Omental fat pad (tissue), 4 donors: ENCODE results near the gene LHFPL6. TPM values are rescaled to one million over a fixed set of nuclear protein-coding genes. Genes with fewer than 3 reads are reported as not detected.

Source experiments
- ATAC-seq: fragments of 150-250 bp; one replicate; pipeline ENCODE4 v1.9.1; 2016; ENCODE audit warnings: mild to moderate bottlenecking, moderate library complexity; ENCODE audit not compliant: low FRiP score
- DNase-seq: peaks from one replicate; pipeline ENCODE4 v3.0.0-alpha.2; 2019; ENCODE audit warnings: low spot score
- CTCF ChIP-seq, 3 donors: fragments of 450-650 bp; IDR thresholded peaks; one replicate each; pipeline ENCODE4 v1.5.1; 2016 to 2017; ENCODE audit warnings: antibody characterized with exemption in 3 of 3, mild to moderate bottlenecking in 3 of 3, moderate library complexity in 2 of 3
- total RNA-seq, 4 donors: library from RNA; depleted of rRNA; stranded (reverse); fragments of >200 nt; gene quantifications; one replicate each; pipeline ENCODE4 v1.1.0, GENCODE V29; 2016

LHFPL6 gene
- total RNA-seq, 4 donors from 2014 or later, result 66.1 to 208 (median 109) TPM

GRCh38 chr13:39410096-39410901 lies 192.7 kb downstream of the LHFPL6 start:
- DNase-seq (no peak), ATAC-seq (peak; percentile 65)
- no peak for TF ChIP-seq CTCF (IDR thresholded peaks at IDR 0.05)

- no peak for TF ChIP-seq CTCF (IDR thresholded peaks at IDR 0.05)
- ATAC-seq, result no peak
- no peak for DNase-seq
These were observed 194.5 kb downstream of the LHFPL6 start for GRCh38 chr13:39408512-39408911.

- DNase-seq (no peak), ATAC-seq (no peak)
- no peak for TF ChIP-seq CTCF (IDR thresholded peaks at IDR 0.05)
These were observed 195.2 kb downstream of the LHFPL6 start for GRCh38 chr13:39407786-39408185.

GRCh38 chr13:39407138-39407537 lies 195.9 kb downstream of the LHFPL6 start:
- no peak for TF ChIP-seq CTCF (IDR thresholded peaks at IDR 0.05)
- DNase-seq (no peak), ATAC-seq (no peak)

GRCh38 chr13:39406688-39407087 lies 196.3 kb downstream of the LHFPL6 start:
- TF ChIP-seq CTCF (IDR thresholded peaks at IDR 0.05), result no peak
- ATAC-seq (no peak), DNase-seq (no peak)

- DNase-seq (no peak), ATAC-seq (no peak)
- no peak for TF ChIP-seq CTCF (IDR thresholded peaks at IDR 0.05)
These were observed 197.3 kb downstream of the LHFPL6 start for GRCh38 chr13:39405596-39406205.

GRCh38 chr13:39405107-39405506 lies 197.9 kb downstream of the LHFPL6 start:
- TF ChIP-seq CTCF (IDR thresholded peaks at IDR 0.05), result no peak
- no peak for ATAC-seq
- DNase-seq, result no peak
